Endothelial cell of umbilical vein (primary cell): Measurements from ENCODE around the gene SLC44A1. TPM values are rescaled to one million over a fixed set of nuclear protein-coding genes. Genes with fewer than 3 reads are reported as not detected.

Source experiments
- BruUV-seq: library from RNA; stranded (reverse); fragments of 400-500 nt; replicated peaks from 2 replicates; lab custom pipeline; 2021; lab: Mats Ljungman, UMichigan
- CTCF ChIA-PET: fragments of 300-600, 350-600 bp; sonication (Branson Sonifier 250); formaldehyde crosslinking; loops from one replicate; lab custom pipeline; 2021; ENCODE audit warnings: antibody characterized with exemption, inconsistent platforms; lab: Charles Lee
- POLR2A ChIA-PET: fragments of 300-600, 350-600 bp; sonication (Branson Sonifier 250); formaldehyde crosslinking; loops from one replicate; lab custom pipeline; 2021; ENCODE audit warnings: antibody characterized with exemption, inconsistent platforms; lab: Charles Lee
- DNase-seq: peaks from one replicate; pipeline ENCODE4 v3.0.0-alpha.2; 2011; ENCODE audit warnings: low read depth, low spot score
- FAIRE-seq: peaks from 2 replicates; lab custom pipeline; 2011; peaks lifted over from hg19 to GRCh38; lab: Jason Lieb, UNC
- H2AFZ ChIP-seq: 2 replicates; pipeline ENCODE4 v1.6.0; 2012; ENCODE audit warnings: low read depth, low read length, control low read depth, inconsistent platforms
- H3K27ac ChIP-seq: 2 replicates; pipeline ENCODE4 v1.5.1; 2011; ENCODE audit warnings: low read depth, mild to moderate bottlenecking, control low read depth, low read length, moderate library complexity; ENCODE audit not compliant: insufficient read depth
- H3K27me3 ChIP-seq, 2 experiments: 2 replicates each; pipeline versions ENCODE4 v1.6.0 to v1.6.1; 2011; ENCODE audit warnings: low read length in 2 of 2, mixed read lengths in 1 of 2; ENCODE audit not compliant: control insufficient read depth in 2 of 2, insufficient read depth in 2 of 2
- H3K36me3 ChIP-seq, 2 experiments: 2 replicates in 1 of 2; 3 replicates in 1 of 2; pipeline ENCODE4 v1.5.1; 2011; ENCODE audit warnings: low read length in 2 of 2, mild to moderate bottlenecking in 1 of 2, moderate library complexity in 1 of 2; ENCODE audit not compliant: control insufficient read depth in 2 of 2, insufficient read depth in 2 of 2; ENCODE audit errors: extremely low read depth in 1 of 2
- H3K4me1 ChIP-seq: 3 replicates; pipeline ENCODE4 v1.5.1; 2011; ENCODE audit warnings: mild to moderate bottlenecking, low read length; ENCODE audit not compliant: control insufficient read depth, insufficient read depth; ENCODE audit errors: extremely low read depth
- H3K4me2 ChIP-seq: 2 replicates; pipeline ENCODE4 v1.6.1; 2011; ENCODE audit warnings: low read length, control low read depth, mixed read lengths; ENCODE audit not compliant: insufficient read depth
- H3K4me3 ChIP-seq, 3 experiments: fragments of 200-600 bp in 1 of 3; sonication (generic), shearing (Covaris generic) in 1 of 3; replicated peaks in 1 of 3; 2 replicates each; pipeline ENCODE4 v1.5.1; 2011 to 2016; ENCODE audit warnings: control low read depth in 3 of 3, low read length in 3 of 3, mild to moderate bottlenecking in 2 of 3, inconsistent platforms in 1 of 3, low read depth in 1 of 3, moderate library complexity in 1 of 3; ENCODE audit not compliant: insufficient read depth in 1 of 3
- H3K79me2 ChIP-seq: 2 replicates; pipeline ENCODE4 v1.6.0; 2012; ENCODE audit warnings: low read length, inconsistent platforms; ENCODE audit not compliant: control insufficient read depth, insufficient read depth
- H3K9ac ChIP-seq: replicated peaks from 2 replicates; pipeline ENCODE3; 2011; ENCODE audit warnings: low read length, control low read depth; ENCODE audit not compliant: insufficient read depth; ENCODE audit errors: extremely low read depth
- H3K9me1 ChIP-seq: replicated peaks from 3 replicates; pipeline ENCODE4 v1.6.0; 2011; ENCODE audit warnings: mild to moderate bottlenecking, low read length; ENCODE audit not compliant: control insufficient read depth, insufficient read depth; ENCODE audit errors: extremely low read depth
- H3K9me3 ChIP-seq: replicated peaks from 2 replicates; pipeline ENCODE4 v1.5.1; 2012; ENCODE audit warnings: low read length, inconsistent platforms; ENCODE audit not compliant: control insufficient read depth, insufficient read depth
- H4K20me1 ChIP-seq: replicated peaks from 2 replicates; pipeline ENCODE3; 2011; ENCODE audit warnings: mild to moderate bottlenecking, low read length; ENCODE audit not compliant: control insufficient read depth, insufficient read depth; ENCODE audit errors: extremely low read depth
- EZH2 ChIP-seq: IDR thresholded peaks from 2 replicates; pipeline ENCODE4 v1.6.1; 2012; ENCODE audit warnings: borderline replicate concordance, low read depth, mild to moderate bottlenecking, moderate library complexity, low read length, inconsistent platforms; ENCODE audit not compliant: severe bottlenecking
- FOS ChIP-seq: IDR thresholded peaks from 2 replicates; pipeline ENCODE4 v1.6.1; 2011; ENCODE audit warnings: mild to moderate bottlenecking, low read length, moderate library complexity, borderline replicate concordance; ENCODE audit not compliant: insufficient read depth
- GATA2 ChIP-seq: IDR thresholded peaks from 2 replicates; pipeline ENCODE4 v1.7.0; 2011; ENCODE audit warnings: low read depth, mild to moderate bottlenecking, moderate library complexity, mixed read lengths, low read length; ENCODE audit not compliant: insufficient read length, insufficient read depth
- JUN ChIP-seq: IDR thresholded peaks from 2 replicates; pipeline ENCODE4 v1.6.1; 2011; ENCODE audit warnings: borderline replicate concordance, low read depth; ENCODE audit not compliant: insufficient read length, insufficient read depth
- POLR2A ChIP-seq: IDR thresholded peaks from 2 replicates; pipeline ENCODE4 v1.6.1; 2012; ENCODE audit warnings: low read depth, mild to moderate bottlenecking, control low read depth, low read length
- POLR2AphosphoS5 ChIP-seq: IDR thresholded peaks from 2 replicates; pipeline ENCODE4 v1.6.1; 2012; ENCODE audit warnings: low read depth, mild to moderate bottlenecking, control low read depth, low read length, moderate library complexity; ENCODE audit not compliant: insufficient read depth
- dilution Hi-C: fragments of 300-500 bp; cut with MboI; formaldehyde crosslinking; loops from one replicate; pipeline ENCODE4 v1.15.0; 2019; ENCODE audit warnings: low sequenced_read_pairs; ENCODE audit not compliant: extremely low pct_ligation_motif_present
- intact Hi-C: fragments of 100-400 bp; cut with micrococcal nuclease; formaldehyde crosslinking; loops from one replicate; pipeline ENCODE4 v1.10.0; 2022
- polyA plus RNA-seq, 4 experiments: library from polyadenylated mRNA; depleted of rRNA in 3 of 4; stranded (reverse) in 3 of 4; unstranded in 1 of 4; fragments of >200 nt; gene quantifications; 2 replicates each; pipeline versions ENCODE4 v1.2.1 to v1.2.3, GENCODE V29; 2011 to 2012; ENCODE audit warnings: missing spikeins in 1 of 4
- total RNA-seq: library from RNA; stranded (reverse); gene quantifications from 2 replicates; pipeline ENCODE4 v1.2.3, GENCODE V29; 2021
- TF ChIP-seq, protein P1 (sequence below), 2 donors: IDR thresholded peaks; 1 replicate in 1 of 2; 2 replicates in 1 of 2; pipeline ENCODE4 v1.5.1; 2011; ENCODE audit warnings: low read length in 2 of 2, mild to moderate bottlenecking in 2 of 2, moderate library complexity in 2 of 2, control low read depth in 1 of 2, inconsistent platforms in 1 of 2, low read depth in 1 of 2; ENCODE audit not compliant: insufficient read depth in 1 of 2; ENCODE audit errors: extremely low read depth in 1 of 2
- TF ChIP-seq, protein P2 (sequence below): IDR thresholded peaks from 2 replicates; pipeline ENCODE4 v1.6.1; 2011; ENCODE audit not compliant: insufficient read depth, insufficient read length

Gene SLC44A1
- total and polyA plus RNA-seq, 2 donors (not counting 3 experiments of a cell fraction or from before 2014, with no cell fraction given) = 16.1 to 37.7 TPM

GRCh38 chr9:105405514-105406131 lies 161.2 kb downstream of the SLC44A1 start:
- no peak overlapping the region for H3K9ac ChIP-seq
- H2AFZ ChIP-seq = peak overlapping the region; percentile 52
- no TSS peak for BruUV-seq
- H3K4me2 ChIP-seq = no peak overlapping the region
- ChIA-PET POLR2A (no interaction called here), CTCF (interaction anchor here (1.0 to 1.5 kb wide), 3 partner anchors 8 to 542 kb away, joined by 3 read pairs; no protein-coding TSS in a partner anchor)
- no peaks in the 10 kb centered on the region for H3K36me3 ChIP-seq
- no peaks in the 10 kb centered on the region for H3K9me3 ChIP-seq
- no peaks in the 10 kb centered on the region for H3K79me2 ChIP-seq
- dilution Hi-C loops = no loop called here
- TF ChIP-seq, protein P1, sequence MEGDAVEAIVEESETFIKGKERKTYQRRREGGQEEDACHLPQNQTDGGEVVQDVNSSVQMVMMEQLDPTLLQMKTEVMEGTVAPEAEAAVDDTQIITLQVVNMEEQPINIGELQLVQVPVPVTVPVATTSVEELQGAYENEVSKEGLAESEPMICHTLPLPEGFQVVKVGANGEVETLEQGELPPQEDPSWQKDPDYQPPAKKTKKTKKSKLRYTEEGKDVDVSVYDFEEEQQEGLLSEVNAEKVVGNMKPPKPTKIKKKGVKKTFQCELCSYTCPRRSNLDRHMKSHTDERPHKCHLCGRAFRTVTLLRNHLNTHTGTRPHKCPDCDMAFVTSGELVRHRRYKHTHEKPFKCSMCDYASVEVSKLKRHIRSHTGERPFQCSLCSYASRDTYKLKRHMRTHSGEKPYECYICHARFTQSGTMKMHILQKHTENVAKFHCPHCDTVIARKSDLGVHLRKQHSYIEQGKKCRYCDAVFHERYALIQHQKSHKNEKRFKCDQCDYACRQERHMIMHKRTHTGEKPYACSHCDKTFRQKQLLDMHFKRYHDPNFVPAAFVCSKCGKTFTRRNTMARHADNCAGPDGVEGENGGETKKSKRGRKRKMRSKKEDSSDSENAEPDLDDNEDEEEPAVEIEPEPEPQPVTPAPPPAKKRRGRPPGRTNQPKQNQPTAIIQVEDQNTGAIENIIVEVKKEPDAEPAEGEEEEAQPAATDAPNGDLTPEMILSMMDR (IDR thresholded peaks at IDR 0.05; ENCODE audit: extremely low read depth in 1 of 2, insufficient read depth in 1 of 2, low read depth in 1 of 2, low read length in 2 of 2) = no peak
- no peak for TF ChIP-seq GATA2
- intact Hi-C loops = no loop called here
- H3K4me1 ChIP-seq = peaks cover 6% of the 10 kb centered on the region
- no peaks in the 10 kb centered on the region for H4K20me1 ChIP-seq
- H3K4me3 ChIP-seq = no peak overlapping the region
- no peak overlapping the region for H3K27ac ChIP-seq
- DNase-seq (peak; percentile 40), FAIRE-seq (peak; percentile 59)
- no peaks in the 10 kb centered on the region for H3K9me1 ChIP-seq
- no peaks in the 10 kb centered on the region for H3K27me3 ChIP-seq

DNA sequence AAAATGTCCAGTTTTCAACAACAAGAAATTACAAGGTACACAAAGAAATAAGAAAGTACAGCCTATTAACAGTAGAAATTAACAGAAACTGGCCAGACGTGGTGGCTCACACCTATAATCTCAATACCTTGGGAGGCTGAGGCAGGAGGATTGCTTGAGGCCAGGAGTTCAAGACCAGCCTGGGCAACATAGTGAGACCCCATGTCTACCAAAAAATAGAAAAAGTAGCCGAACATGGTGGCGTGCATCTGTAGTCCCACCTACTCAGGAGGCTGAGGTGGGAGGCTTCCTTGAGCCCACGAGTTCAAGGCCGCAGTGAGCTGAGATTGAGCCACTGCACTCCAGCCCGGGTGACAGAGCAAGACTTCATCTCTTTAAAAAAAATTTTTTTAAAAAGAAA lies 161.9 kb downstream of the SLC44A1 start:
- CTCF ChIA-PET = no interaction called here

More for the DNA sequence above, 161.9 kb downstream of the SLC44A1 start:
- FAIRE-seq (peak; percentile 54), DNase-seq (no peak)
- no peaks in the 10 kb centered on the region for H3K36me3 ChIP-seq
- dilution Hi-C loops (no loop called here), intact Hi-C loops (no loop called here)
- H3K4me3 ChIP-seq = no peak overlapping the region
- no peaks in the 10 kb centered on the region for H4K20me1 ChIP-seq
- H2AFZ ChIP-seq = no peak overlapping the region
- peaks cover 6% of the 10 kb centered on the region for H3K4me1 ChIP-seq
- no peak overlapping the region for H3K27ac ChIP-seq
- H3K4me2 ChIP-seq = no peak overlapping the region
- H3K9ac ChIP-seq = no peak overlapping the region
- TF ChIP-seq EZH2 = no peak
- TF ChIP-seq JUN = no peak
- TF ChIP-seq, protein P2, sequence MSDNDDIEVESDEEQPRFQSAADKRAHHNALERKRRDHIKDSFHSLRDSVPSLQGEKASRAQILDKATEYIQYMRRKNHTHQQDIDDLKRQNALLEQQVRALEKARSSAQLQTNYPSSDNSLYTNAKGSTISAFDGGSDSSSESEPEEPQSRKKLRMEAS = no peak
- no peak for TF ChIP-seq GATA2
- TF ChIP-seq POLR2AphosphoS5 = no peak
- TF ChIP-seq FOS = no peak
- TF ChIP-seq, protein P1 (IDR thresholded peaks at IDR 0.05; ENCODE audit: extremely low read depth in 1 of 2, insufficient read depth in 1 of 2, low read depth in 1 of 2, low read length in 2 of 2) = no peak
- TF ChIP-seq POLR2A = no peak
- H3K27me3 ChIP-seq = no peaks in the 10 kb centered on the region
- H3K79me2 ChIP-seq = no peaks in the 10 kb centered on the region
- BruUV-seq = no TSS peak
- no peaks in the 10 kb centered on the region for H3K9me1 ChIP-seq
- H3K9me3 ChIP-seq = no peaks in the 10 kb centered on the region
- POLR2A ChIA-PET = no interaction called here
